CD4-positive, alpha-beta memory T cell (primary cell): ENCODE data around the gene TBC1D5. TPM values are rescaled to one million over a fixed set of nuclear protein-coding genes. Genes with fewer than 3 reads are reported as not detected.

ENCODE experiments used
- CTCF ChIA-PET: fragments of 350-600 bp; sonication (Branson Sonifier 250); formaldehyde crosslinking; loops from one replicate; lab custom pipeline; 2021; ENCODE audit warnings: inconsistent platforms; ENCODE audit not compliant: partially characterized antibody; lab: Charles Lee
- POLR2A ChIA-PET: fragments of 350-600 bp; sonication (Branson Sonifier 250); formaldehyde crosslinking; loops from one replicate; lab custom pipeline; 2021; ENCODE audit not compliant: partially characterized antibody; lab: Charles Lee
- DNase-seq, 5 donors: peaks; one replicate each; pipeline versions ENCODE4 v3.0.0 to v3.0.0-alpha.2; 2020 to 2022; ENCODE audit warnings: mixed read lengths in 1 of 5
- H3K27ac ChIP-seq: one replicate; pipeline ENCODE4 v1.7.0; 2013; ENCODE audit warnings: low read depth, low read length
- H3K27me3 ChIP-seq: 2 replicates; pipeline ENCODE4 v1.7.0; 2013; ENCODE audit warnings: mild to moderate bottlenecking, low read length, moderate library complexity; ENCODE audit not compliant: insufficient read depth
- H3K36me3 ChIP-seq: 2 replicates; pipeline ENCODE4 v1.7.0; 2013; ENCODE audit warnings: mild to moderate bottlenecking, low read length, moderate library complexity; ENCODE audit not compliant: insufficient read depth
- H3K4me1 ChIP-seq: 2 replicates; pipeline ENCODE4 v1.7.0; 2013; ENCODE audit warnings: mild to moderate bottlenecking, low read length, moderate library complexity; ENCODE audit not compliant: insufficient read depth
- H3K4me3 ChIP-seq, 2 donors: one replicate each; pipeline ENCODE4 v1.7.0; 2013; ENCODE audit warnings: low read length in 2 of 2, mild to moderate bottlenecking in 1 of 2
- H3K9me3 ChIP-seq, 2 donors: one replicate each; pipeline ENCODE4 v1.7.0; 2013; ENCODE audit warnings: low read length in 2 of 2, control low read depth in 1 of 2; ENCODE audit not compliant: control insufficient read depth in 1 of 2
- H3K27ac Mint-ChIP-seq, 7 donors: one replicate each; pipeline ENCODE4 v1.8.0; 2020 to 2021; ENCODE audit warnings: mixed read lengths in 7 of 7, mild to moderate bottlenecking in 6 of 7, inconsistent platforms in 3 of 7, moderate library complexity in 3 of 7
- H3K27me3 Mint-ChIP-seq, 2 donors: one replicate each; pipeline ENCODE4 v1.8.0; 2020 to 2021; ENCODE audit warnings: mixed read lengths in 2 of 2
- H3K36me3 Mint-ChIP-seq, 2 donors: one replicate each; pipeline ENCODE4 v1.8.0; 2020 to 2021; ENCODE audit warnings: mixed read lengths in 2 of 2, inconsistent platforms in 1 of 2, mild to moderate bottlenecking in 1 of 2
- H3K4me1 Mint-ChIP-seq, 4 donors: one replicate each; pipeline ENCODE4 v1.8.0; 2020 to 2021; ENCODE audit warnings: mixed read lengths in 4 of 4, mild to moderate bottlenecking in 1 of 4
- H3K4me3 Mint-ChIP-seq, 8 donors: one replicate each; pipeline ENCODE4 v1.8.0; 2020 to 2021; ENCODE audit warnings: mixed read lengths in 8 of 8, mild to moderate bottlenecking in 7 of 8, moderate library complexity in 6 of 8, inconsistent platforms in 3 of 8
- H3K9me3 Mint-ChIP-seq, 8 donors: one replicate each; pipeline ENCODE4 v1.8.0; 2020 to 2021; ENCODE audit warnings: mixed read lengths in 8 of 8, mild to moderate bottlenecking in 5 of 8, inconsistent platforms in 3 of 8, moderate library complexity in 1 of 8
- intact Hi-C: fragments of 100-400 bp; cut with micrococcal nuclease; formaldehyde crosslinking; loops from one replicate; pipeline ENCODE4 v1.15.1; 2023
- polyA plus RNA-seq, 2 donors: library from polyadenylated mRNA; unstranded; fragments of 300-500 nt; fragmentation: Illumina TruSeq; gene quantifications; one replicate each; pipeline ENCODE4 v1.2.3, GENCODE V29; 2021
- total RNA-seq, 2 experiments: library from RNA; stranded (reverse); gene quantifications; one replicate each; pipeline ENCODE4 v1.2.3, GENCODE V29; 2021

TBC1D5 gene
- total and polyA plus RNA-seq, 4 experiments from 2014 or later = 21.2 to 52.2 (median 43.3) TPM

GRCh38 chr3:17207019-17207418, 535.4 kb downstream of the TBC1D5 start:
- Histone ChIP-seq H3K27ac (no peak overlapping the region), H3K36me3 (no peaks in the 10 kb centered on the region), H3K4me3 (no peak overlapping the region), H3K27me3 (no peaks in the 10 kb centered on the region), H3K4me1 (no peaks in the 10 kb centered on the region), H3K9me3 (peaks cover 0 to 11% of the 10 kb centered on the region in 2 donors)
- Mint-ChIP-seq H3K27me3 (no peaks in the 10 kb centered on the region), H3K4me3 (no peak overlapping the region), H3K4me1 (peaks cover 0 to 2% (median 1%) of the 10 kb centered on the region in 4 donors), H3K9me3 (peaks cover 0 to 29% (median 18%) of the 10 kb centered on the region in 8 donors), H3K36me3 (peaks cover 51 to 72% of the 10 kb centered on the region in 2 donors), H3K27ac (no peak overlapping the region)
- POLR2A ChIA-PET = no interaction called here
- CTCF ChIA-PET = no interaction called here
- intact Hi-C loops = no loop called here
- no peak for DNase-seq

GRCh38 chr3:17204049-17204650, 538.3 kb downstream of the TBC1D5 start:
- H3K27ac Mint-ChIP-seq = no peak overlapping the region

GRCh38 chr3:17201538-17201937, 540.9 kb downstream of the TBC1D5 start:
- POLR2A ChIA-PET = no interaction called here
- H3K4me3 Mint-ChIP-seq = no peak overlapping the region

More at GRCh38 chr3:17204049-17204650, 538.3 kb downstream of the TBC1D5 start:
- ChIA-PET CTCF (no interaction called here), POLR2A (no interaction called here)
- Histone ChIP-seq H3K27ac (no peak overlapping the region), H3K36me3 (no peaks in the 10 kb centered on the region), H3K27me3 (no peaks in the 10 kb centered on the region), H3K9me3 (peaks cover 0 to 12% of the 10 kb centered on the region in 2 donors), H3K4me3 (no peak overlapping the region), H3K4me1 (no peaks in the 10 kb centered on the region)
- intact Hi-C loops = no loop called here
- H3K9me3 Mint-ChIP-seq = peaks cover 0 to 34% (median 21%) of the 10 kb centered on the region in 8 donors
- no peak for DNase-seq
- no peaks in the 10 kb centered on the region for H3K27me3 Mint-ChIP-seq
- H3K4me3 Mint-ChIP-seq = no peak overlapping the region
- peaks cover 0 to 7% (median 2%) of the 10 kb centered on the region in 4 donors for H3K4me1 Mint-ChIP-seq
- H3K36me3 Mint-ChIP-seq = peaks cover 55 to 73% of the 10 kb centered on the region in 2 donors

GRCh38 chr3:17195856-17196604, 546.4 kb downstream of the TBC1D5 start:
- ChIA-PET POLR2A (no interaction called here), CTCF (interaction anchor here (1.3 kb wide), 1 partner anchor 9 kb away, joined by 3 read pairs; no protein-coding TSS in a partner anchor)
- H3K27me3 Mint-ChIP-seq = no peaks in the 10 kb centered on the region
- H3K27ac ChIP-seq = no peak overlapping the region
- peak overlapping the region in 1 of 7 donors; percentile 1 for H3K27ac Mint-ChIP-seq
- peaks cover 14 to 17% of the 10 kb centered on the region in 2 donors for H3K36me3 Mint-ChIP-seq
- peaks cover 3% of the 10 kb centered on the region for H3K4me1 ChIP-seq
- H3K4me1 Mint-ChIP-seq = peaks cover 0 to 7% (median 6%) of the 10 kb centered on the region in 4 donors
- H3K9me3 ChIP-seq = no peaks in the 10 kb centered on the region
- H3K36me3 ChIP-seq = no peaks in the 10 kb centered on the region
- no peak overlapping the region for H3K4me3 ChIP-seq
- no peaks in the 10 kb centered on the region for H3K9me3 Mint-ChIP-seq
- intact Hi-C loops = no loop called here
- no peaks in the 10 kb centered on the region for H3K27me3 ChIP-seq
- no peak for DNase-seq
- no peak overlapping the region for H3K4me3 Mint-ChIP-seq

More at GRCh38 chr3:17201538-17201937, 540.9 kb downstream of the TBC1D5 start:
- peaks cover 0 to 34% (median 21%) of the 10 kb centered on the region in 8 donors for H3K9me3 Mint-ChIP-seq
- no peaks in the 10 kb centered on the region for H3K27me3 ChIP-seq
- DNase-seq = no peak
- no peak overlapping the region for H3K4me3 ChIP-seq
- H3K36me3 Mint-ChIP-seq = peaks cover 56 to 68% of the 10 kb centered on the region in 2 donors
- peaks cover 0 to 12% of the 10 kb centered on the region in 2 donors for H3K9me3 ChIP-seq
- H3K27ac ChIP-seq = no peak overlapping the region
- peaks cover 0 to 7% (median 3%) of the 10 kb centered on the region in 4 donors for H3K4me1 Mint-ChIP-seq
- no peaks in the 10 kb centered on the region for H3K27me3 Mint-ChIP-seq
- H3K4me1 ChIP-seq = no peaks in the 10 kb centered on the region
- H3K36me3 ChIP-seq = no peaks in the 10 kb centered on the region
- no peak overlapping the region for H3K27ac Mint-ChIP-seq
- intact Hi-C loops = no loop called here
- CTCF ChIA-PET = no interaction called here

GRCh38 chr3:17195192-17195611, 547.2 kb downstream of the TBC1D5 start:
- no peaks in the 10 kb centered on the region for H3K9me3 Mint-ChIP-seq
- Histone ChIP-seq H3K27me3 (no peaks in the 10 kb centered on the region), H3K4me3 (no peak overlapping the region), H3K9me3 (no peaks in the 10 kb centered on the region), H3K4me1 (peaks cover 5% of the 10 kb centered on the region), H3K36me3 (no peaks in the 10 kb centered on the region), H3K27ac (no peak overlapping the region)
- H3K4me3 Mint-ChIP-seq = no peak overlapping the region
- H3K27ac Mint-ChIP-seq = peak overlapping the region in 3 of 7 donors; percentile 38 to 71 (median 64)
- intact Hi-C loops = no loop called here
- H3K27me3 Mint-ChIP-seq = no peaks in the 10 kb centered on the region
- peaks cover 6 to 11% (median 8%) of the 10 kb centered on the region in 4 donors for H3K4me1 Mint-ChIP-seq
- H3K36me3 Mint-ChIP-seq = peaks cover 6 to 16% of the 10 kb centered on the region in 2 donors
- no peak for DNase-seq
- ChIA-PET POLR2A (no interaction called here), CTCF (interaction anchor here (0.7 to 1.3 kb wide), 2 partner anchors 8 to 24 kb away, joined by 3 read pairs; no protein-coding TSS in a partner anchor)

- no peaks in the 10 kb centered on the region for H3K9me3 ChIP-seq
- no peaks in the 10 kb centered on the region for H3K27me3 Mint-ChIP-seq
- H3K4me1 ChIP-seq = peaks cover 5% of the 10 kb centered on the region
- no peak for DNase-seq
- H3K27ac Mint-ChIP-seq = peak overlapping the region in 1 of 7 donors; percentile 50
- H3K36me3 ChIP-seq = no peaks in the 10 kb centered on the region
- intact Hi-C loops = no loop called here
- H3K27me3 ChIP-seq = no peaks in the 10 kb centered on the region
- H3K4me3 ChIP-seq = no peak overlapping the region
- H3K36me3 Mint-ChIP-seq = peaks cover 2 to 15% of the 10 kb centered on the region in 2 donors
- peaks cover 6 to 11% (median 9%) of the 10 kb centered on the region in 4 donors for H3K4me1 Mint-ChIP-seq
- H3K9me3 Mint-ChIP-seq = no peaks in the 10 kb centered on the region
- no peak overlapping the region for H3K27ac ChIP-seq
- CTCF ChIA-PET = no interaction called here
- no peak overlapping the region for H3K4me3 Mint-ChIP-seq
- POLR2A ChIA-PET = no interaction called here
Observed at GRCh38 chr3:17194116-17194515, 548.3 kb downstream of the TBC1D5 start.

- H3K4me3 Mint-ChIP-seq = no peak overlapping the region
- H3K4me1 Mint-ChIP-seq = peaks cover 6 to 11% (median 9%) of the 10 kb centered on the region in 4 donors
- H3K27ac Mint-ChIP-seq = no peak overlapping the region
- Histone ChIP-seq H3K4me1 (peaks cover 5% of the 10 kb centered on the region), H3K27ac (no peak overlapping the region), H3K4me3 (no peak overlapping the region), H3K36me3 (no peaks in the 10 kb centered on the region), H3K9me3 (no peaks in the 10 kb centered on the region), H3K27me3 (no peaks in the 10 kb centered on the region)
- peaks cover 0 to 12% of the 10 kb centered on the region in 2 donors for H3K36me3 Mint-ChIP-seq
- ChIA-PET POLR2A (no interaction called here), CTCF (no interaction called here)
- DNase-seq = no peak
- H3K9me3 Mint-ChIP-seq = no peaks in the 10 kb centered on the region
- intact Hi-C loops = no loop called here
- H3K27me3 Mint-ChIP-seq = no peaks in the 10 kb centered on the region
Observed at GRCh38 chr3:17192995-17193394, 549.4 kb downstream of the TBC1D5 start.
